CD4-positive, alpha-beta T cell treated with Interleukin-2 at 100 ng/mL for 4 hours (primary cell): Measurements from ENCODE around the gene ZNF624.

Experiments
- DNase-seq: peaks from one replicate; pipeline ENCODE4 v3.0.0-alpha.2; 2020; ENCODE audit warnings: low spot score

ZNF624 gene

GRCh38 chr17:16593356-16594102, 60.1 kb downstream of the ZNF624 start:
- DNase-seq = no peak

- peak; percentile 93 for DNase-seq
Observed at GRCh38 chr17:16589097-16589969, 64.3 kb downstream of the ZNF624 start.

GRCh38 chr17:16585796-16586195, 67.9 kb downstream of the ZNF624 start:
- no peak for DNase-seq

- DNase-seq = peak; percentile 93
Observed at GRCh38 chr17:16584273-16584995, 69.2 kb downstream of the ZNF624 start.

- DNase-seq = no peak
Observed at GRCh38 chr17:16583781-16584180, 69.9 kb downstream of the ZNF624 start.

GRCh38 chr17:16573466-16573865, 80.2 kb downstream of the ZNF624 start:
- no peak for DNase-seq
